Smooth muscle cell (in vitro differentiated cells): ENCODE measurements around the gene ECI1. TPM values are rescaled to one million over a fixed set of nuclear protein-coding genes. Genes with fewer than 3 reads are reported as not detected.

ENCODE experiments used
- DNase-seq: peaks from one replicate; lab custom pipeline; 2025; ENCODE audit not compliant: unreplicated experiment; lab: John Stamatoyannopoulos, UW
- H2AFZ ChIP-seq: fragments of 200-600 bp; sonication (generic); 2 replicates; pipeline ENCODE4 v1.6.0; 2016; ENCODE audit warnings: antibody characterized with exemption, low read depth, mild to moderate bottlenecking
- H3F3A ChIP-seq: fragments of 200-600 bp; sonication (generic); 2 replicates; pipeline ENCODE4 v1.6.0; 2017; ENCODE audit warnings: antibody characterized with exemption, low read depth
- H3K27ac ChIP-seq: fragments of 200-600 bp; sonication (generic); 2 replicates; pipeline ENCODE4 v1.5.1; 2016; ENCODE audit warnings: low read depth, mild to moderate bottlenecking
- H3K27me3 ChIP-seq: fragments of 200-600 bp; sonication (generic); 2 replicates; pipeline ENCODE4 v1.6.1; 2016; ENCODE audit warnings: low read depth, mild to moderate bottlenecking
- H3K36me3 ChIP-seq: fragments of 200-600 bp; sonication (generic); 2 replicates; pipeline ENCODE4 v1.5.1; 2016; ENCODE audit warnings: low read depth
- H3K4me1 ChIP-seq: fragments of 200-600 bp; sonication (generic); 2 replicates; pipeline ENCODE4 v1.5.1; 2016; ENCODE audit warnings: low read depth
- H3K4me2 ChIP-seq: fragments of 200-600 bp; sonication (generic); 2 replicates; pipeline ENCODE4 v1.6.0; 2016; ENCODE audit warnings: mild to moderate bottlenecking
- H3K4me3 ChIP-seq: fragments of 200-600 bp; sonication (generic); 2 replicates; pipeline ENCODE4 v1.5.1; 2016; ENCODE audit warnings: mild to moderate bottlenecking
- H3K79me2 ChIP-seq: fragments of 200-600 bp; sonication (generic); 2 replicates; pipeline ENCODE4 v1.6.0; 2016; ENCODE audit warnings: low read depth, mild to moderate bottlenecking
- H3K9ac ChIP-seq: fragments of 200-600 bp; sonication (generic); 2 replicates; pipeline ENCODE4 v1.6.0; 2016; ENCODE audit warnings: low read depth
- H3K9me3 ChIP-seq: fragments of 200-600 bp; sonication (generic); replicated peaks from 2 replicates; pipeline ENCODE4 v1.5.1; 2016; ENCODE audit warnings: low read depth
- H4K20me1 ChIP-seq: fragments of 200-600 bp; sonication (generic); 2 replicates; pipeline ENCODE4 v1.6.0; 2016; ENCODE audit warnings: low read depth
- WGBS: methylation state at CpG from one replicate; pipeline ENCODE4 v1.1.7; 2016; ENCODE audit warnings: low lambda C conversion rate; 5-methylcytosine and 5-hydroxymethylcytosine counted together
- polyA plus RNA-seq: library from polyadenylated mRNA; unstranded; fragments of >200 nt; fragmentation: Nextera tagmentation; extraction: Ambion mirVana; gene quantifications from 2 replicates; pipeline ENCODE4 v1.2.1, GENCODE V29; 2016
- total RNA-seq: library from RNA; depleted of rRNA; stranded (reverse); fragments of >200 nt; gene quantifications from 2 replicates; pipeline ENCODE4 v1.2.3, GENCODE V29; 2014
- TF ChIP-seq, protein P1 (sequence below): fragments of 200-600 bp; sonication (generic); IDR thresholded peaks from 2 replicates; pipeline ENCODE4 v1.5.1; 2017; ENCODE audit warnings: borderline replicate concordance, mild to moderate bottlenecking, antibody characterized with exemption; ENCODE audit not compliant: insufficient read depth, poor library complexity, severe bottlenecking

Gene ECI1
- total and polyA plus RNA-seq, 2 experiments from 2014 or later, result 45.7 to 86.9 TPM

DNA sequence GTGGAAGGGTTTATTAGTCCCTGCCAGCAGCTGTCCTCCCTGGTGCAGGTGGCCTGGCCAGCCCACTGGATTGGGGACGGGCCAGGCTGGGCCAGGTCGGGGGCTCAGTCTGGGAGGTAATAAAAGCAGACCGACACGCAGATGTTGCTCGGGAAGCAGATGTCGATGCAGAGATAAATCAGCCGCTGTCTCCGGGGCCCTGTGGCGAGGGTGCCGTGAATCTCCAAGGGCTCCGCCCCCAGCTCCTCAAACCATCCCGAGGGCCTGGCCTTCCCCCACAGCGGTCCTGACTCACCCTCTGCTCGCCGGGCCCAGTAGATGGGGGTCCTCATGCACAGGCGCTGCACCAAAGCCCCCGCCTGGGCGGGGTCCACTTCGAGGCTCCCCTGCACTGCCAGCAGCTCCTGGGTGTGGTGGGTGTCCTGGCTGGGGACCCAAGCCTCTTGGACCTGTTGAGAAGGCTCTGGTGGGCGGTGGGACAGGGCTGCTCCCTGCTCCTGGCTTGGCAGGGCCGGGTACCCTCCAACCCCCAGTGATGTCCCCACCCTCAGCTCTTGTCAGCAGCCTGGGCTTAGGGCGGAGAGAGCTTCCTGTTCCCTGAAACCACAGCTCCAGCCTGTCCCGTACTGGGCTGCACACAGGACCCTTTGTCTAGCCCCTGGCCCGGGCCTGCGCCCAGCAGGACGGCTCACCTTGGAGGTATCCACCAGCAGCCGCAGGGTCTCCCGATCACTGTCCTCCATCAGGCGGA, 42.0 kb downstream of the ECI1 start:
- no peak for DNase-seq
- H3K79me2 ChIP-seq, result peaks cover 26% of the 10 kb centered on the region
- TF ChIP-seq, protein P1, sequence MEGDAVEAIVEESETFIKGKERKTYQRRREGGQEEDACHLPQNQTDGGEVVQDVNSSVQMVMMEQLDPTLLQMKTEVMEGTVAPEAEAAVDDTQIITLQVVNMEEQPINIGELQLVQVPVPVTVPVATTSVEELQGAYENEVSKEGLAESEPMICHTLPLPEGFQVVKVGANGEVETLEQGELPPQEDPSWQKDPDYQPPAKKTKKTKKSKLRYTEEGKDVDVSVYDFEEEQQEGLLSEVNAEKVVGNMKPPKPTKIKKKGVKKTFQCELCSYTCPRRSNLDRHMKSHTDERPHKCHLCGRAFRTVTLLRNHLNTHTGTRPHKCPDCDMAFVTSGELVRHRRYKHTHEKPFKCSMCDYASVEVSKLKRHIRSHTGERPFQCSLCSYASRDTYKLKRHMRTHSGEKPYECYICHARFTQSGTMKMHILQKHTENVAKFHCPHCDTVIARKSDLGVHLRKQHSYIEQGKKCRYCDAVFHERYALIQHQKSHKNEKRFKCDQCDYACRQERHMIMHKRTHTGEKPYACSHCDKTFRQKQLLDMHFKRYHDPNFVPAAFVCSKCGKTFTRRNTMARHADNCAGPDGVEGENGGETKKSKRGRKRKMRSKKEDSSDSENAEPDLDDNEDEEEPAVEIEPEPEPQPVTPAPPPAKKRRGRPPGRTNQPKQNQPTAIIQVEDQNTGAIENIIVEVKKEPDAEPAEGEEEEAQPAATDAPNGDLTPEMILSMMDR, result no peak
- 95% methylated on average over 26 of the region's 29 CpGs for WGBS
- H3K4me2 ChIP-seq, result no peak overlapping the region
- no peak overlapping the region for H3K27ac ChIP-seq
- no peaks in the 10 kb centered on the region for H3F3A ChIP-seq
- no peak overlapping the region for H3K4me3 ChIP-seq
- no peaks in the 10 kb centered on the region for H3K9me3 ChIP-seq
- peaks cover 15% of the 10 kb centered on the region for H4K20me1 ChIP-seq
- H3K9ac ChIP-seq, result no peak overlapping the region
- no peaks in the 10 kb centered on the region for H3K27me3 ChIP-seq
- H2AFZ ChIP-seq, result no peak overlapping the region
- H3K36me3 ChIP-seq, result no peaks in the 10 kb centered on the region
- H3K4me1 ChIP-seq, result peaks cover 13% of the 10 kb centered on the region

DNA sequence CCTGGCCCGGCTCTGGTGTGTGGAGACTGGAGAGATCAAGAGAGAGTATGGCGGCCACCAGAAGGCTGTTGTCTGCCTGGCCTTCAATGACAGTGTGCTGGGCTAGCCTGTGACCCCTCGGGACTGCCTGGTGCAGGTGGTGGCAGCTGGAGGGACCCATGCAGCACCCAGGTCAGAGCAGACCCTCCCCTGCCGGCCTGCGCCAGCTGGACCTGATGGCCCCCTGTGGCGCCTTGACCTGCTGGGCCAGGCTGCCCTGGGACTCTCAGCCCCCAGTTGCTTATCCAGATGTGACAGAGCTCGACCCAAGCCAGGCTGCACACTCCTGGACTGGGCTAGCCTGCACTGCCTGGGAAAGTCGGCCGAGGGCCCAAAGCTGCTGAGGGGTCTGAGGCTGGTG, 42.6 kb downstream of the ECI1 start:
- no peaks in the 10 kb centered on the region for H3K9me3 ChIP-seq
- WGBS, result 95% methylated on average over 9 of the region's 9 CpGs
- peaks cover 13% of the 10 kb centered on the region for H3K4me1 ChIP-seq
- TF ChIP-seq, protein P1, result no peak
- H3K36me3 ChIP-seq, result no peaks in the 10 kb centered on the region
- no peaks in the 10 kb centered on the region for H3F3A ChIP-seq
- no peak overlapping the region for H2AFZ ChIP-seq
- no peak overlapping the region for H3K27ac ChIP-seq
- no peak overlapping the region for H3K4me2 ChIP-seq
- peaks cover 20% of the 10 kb centered on the region for H3K79me2 ChIP-seq
- no peak for DNase-seq
- H3K27me3 ChIP-seq, result no peaks in the 10 kb centered on the region
- no peak overlapping the region for H3K9ac ChIP-seq
- peaks cover 14% of the 10 kb centered on the region for H4K20me1 ChIP-seq
- no peak overlapping the region for H3K4me3 ChIP-seq

DNA sequence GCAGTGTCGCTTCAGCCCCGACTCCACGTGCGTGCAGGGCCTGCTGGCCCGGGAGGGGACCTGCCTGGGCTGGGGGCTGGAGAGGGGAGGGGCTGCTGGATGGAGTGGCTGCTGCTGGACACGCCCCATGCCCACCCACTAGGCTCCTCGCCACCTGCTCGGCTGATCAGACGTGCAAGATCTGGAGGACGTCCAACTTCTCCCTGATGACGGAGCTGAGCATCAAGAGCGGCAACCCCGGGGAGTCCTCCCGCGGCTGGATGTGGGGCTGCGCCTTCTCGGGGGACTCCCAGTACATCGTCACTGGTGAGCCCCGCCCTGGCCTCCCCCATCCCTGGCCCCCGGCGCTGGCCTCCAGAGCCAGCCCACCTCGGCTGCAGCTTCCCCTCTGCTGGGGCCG, 43.1 kb downstream of the ECI1 start:
- Histone ChIP-seq H3K27ac (no peak overlapping the region), H3K9me3 (no peaks in the 10 kb centered on the region), H3F3A (no peaks in the 10 kb centered on the region), H2AFZ (no peak overlapping the region), H3K4me2 (no peak overlapping the region), H3K79me2 (peaks cover 15% of the 10 kb centered on the region), H3K9ac (no peak overlapping the region), H4K20me1 (peaks cover 10% of the 10 kb centered on the region), H3K4me3 (no peak overlapping the region), H3K27me3 (no peaks in the 10 kb centered on the region), H3K36me3 (no peaks in the 10 kb centered on the region), H3K4me1 (peaks cover 9% of the 10 kb centered on the region)
- DNase-seq, result no peak
- 95% methylated on average over 19 of the region's 23 CpGs for WGBS
- TF ChIP-seq, protein P1, result no peak

DNA sequence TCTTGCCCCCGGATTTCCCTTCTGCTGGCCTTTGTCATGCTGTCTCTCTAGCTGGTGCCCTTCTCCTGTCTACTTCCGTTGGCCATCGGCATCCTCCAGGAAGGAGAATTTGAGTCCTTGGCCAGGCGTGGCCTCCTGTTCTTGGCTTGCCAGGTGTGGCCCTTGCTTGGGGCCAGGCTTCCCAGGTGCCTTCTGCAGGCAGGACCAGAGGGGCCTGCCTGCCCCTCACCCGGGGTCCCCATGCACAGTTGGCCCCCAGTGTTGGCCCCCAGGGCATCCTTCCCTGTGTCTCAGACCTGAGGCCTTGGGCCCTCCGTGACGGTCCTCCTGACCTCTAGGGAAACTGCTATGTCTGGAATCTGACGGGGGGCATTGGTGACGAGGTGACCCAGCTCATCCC, 43.5 kb downstream of the ECI1 start:
- peaks cover 11% of the 10 kb centered on the region for H3K79me2 ChIP-seq
- TF ChIP-seq, protein P1, result no peak
- H3K27ac ChIP-seq, result no peak overlapping the region
- no peaks in the 10 kb centered on the region for H3K36me3 ChIP-seq
- no peaks in the 10 kb centered on the region for H3F3A ChIP-seq
- peaks cover 5% of the 10 kb centered on the region for H4K20me1 ChIP-seq
- no peak overlapping the region for H3K4me3 ChIP-seq
- peaks cover 4% of the 10 kb centered on the region for H3K4me1 ChIP-seq
- H3K9ac ChIP-seq, result no peak overlapping the region
- WGBS, result 97% methylated on average over 9 of the region's 9 CpGs
- H3K27me3 ChIP-seq, result no peaks in the 10 kb centered on the region
- no peaks in the 10 kb centered on the region for H3K9me3 ChIP-seq
- no peak overlapping the region for H3K4me2 ChIP-seq
- no peak for DNase-seq
- no peak overlapping the region for H2AFZ ChIP-seq
